IMR-90 (cell line): ENCODE measurements around the gene MED26. TPM values are rescaled to one million over a fixed set of nuclear protein-coding genes. Genes with fewer than 3 reads are reported as not detected.
A peak's percentile ranks its signal among the peaks of the same experiment; 100 is the strongest.

ENCODE experiments used
- ATAC-seq: fragments of 200-7000 bp; cut with Tn5 transposase; 2 replicates; pipeline ENCODE4 v1.9.1; 2020; ENCODE audit warnings: low read depth, mild to moderate bottlenecking, moderate library complexity
- BruUV-seq: library from RNA; stranded (reverse); fragments of 400-500 nt; replicated peaks from 2 replicates; lab custom pipeline; 2021; lab: Mats Ljungman, UMichigan
- CTCF ChIA-PET: fragments of 300-600 bp; formaldehyde crosslinking; extraction: SDS; loops from one replicate; lab custom pipeline; 2021; ENCODE audit warnings: antibody characterized with exemption; lab: Yijun Ruan, JAX
- POLR2A ChIA-PET: fragments of 300-600 bp; sonication (Branson Sonifier 250); formaldehyde crosslinking; loops from one replicate; lab custom pipeline; 2022; ENCODE audit warnings: antibody characterized with exemption; ENCODE audit not compliant: unreplicated experiment; lab: Charles Lee
- DNase-seq: peaks from one replicate; pipeline ENCODE4 v3.0.0; 2013
- H2AFZ ChIP-seq: replicated peaks from 2 replicates; pipeline ENCODE3; 2013; ENCODE audit warnings: low read length, mild to moderate bottlenecking; ENCODE audit not compliant: poor library complexity
- H2AK5ac ChIP-seq: 2 replicates; pipeline ENCODE4 v1.6.1; 2013; ENCODE audit warnings: low read depth, low read length, inconsistent platforms
- H2AK9ac ChIP-seq: replicated peaks from 2 replicates; pipeline ENCODE3; 2013; ENCODE audit warnings: mild to moderate bottlenecking, low read depth, low read length, moderate library complexity; ENCODE audit not compliant: poor library complexity
- H2BK120ac ChIP-seq: 2 replicates; pipeline ENCODE4 v1.6.1; 2013; ENCODE audit warnings: low read depth, low read length, inconsistent platforms
- H2BK15ac ChIP-seq: 3 replicates; pipeline ENCODE4 v1.6.1; 2013; ENCODE audit warnings: low read depth, low read length, inconsistent platforms
- H2BK20ac ChIP-seq: 2 replicates; pipeline ENCODE4 v1.6.1; 2013; ENCODE audit warnings: low read depth, mild to moderate bottlenecking, inconsistent platforms, low read length, moderate library complexity
- H2BK5ac ChIP-seq: 2 replicates; pipeline ENCODE4 v1.6.1; 2013; ENCODE audit warnings: mild to moderate bottlenecking, low read depth, low read length, inconsistent platforms; ENCODE audit not compliant: poor library complexity, severe bottlenecking
- H3K14ac ChIP-seq: replicated peaks from 2 replicates; pipeline ENCODE4 v1.6.1; 2013; ENCODE audit warnings: low read depth, low read length, inconsistent platforms
- H3K18ac ChIP-seq: 2 replicates; pipeline ENCODE4 v1.6.1; 2013; ENCODE audit warnings: low read depth, low read length, control low read depth
- H3K23ac ChIP-seq: 2 replicates; pipeline ENCODE4 v1.6.1; 2013; ENCODE audit warnings: low read depth, low read length, inconsistent platforms
- H3K27ac ChIP-seq: 2 replicates; pipeline ENCODE4 v1.5.1; 2013; ENCODE audit warnings: mild to moderate bottlenecking, control low read depth, low read length; ENCODE audit not compliant: insufficient read depth
- H3K27me3 ChIP-seq: 2 replicates; pipeline ENCODE4 v1.6.1; 2013; ENCODE audit warnings: low read length; ENCODE audit not compliant: control insufficient read depth, insufficient read depth
- H3K36me3 ChIP-seq: 2 replicates; pipeline ENCODE4 v1.6.1; 2013; ENCODE audit warnings: low read length, mixed read lengths; ENCODE audit not compliant: control insufficient read depth, insufficient read depth
- H3K4ac ChIP-seq: 2 replicates; pipeline ENCODE4 v1.6.1; 2013; ENCODE audit warnings: low read depth, low read length, inconsistent platforms
- H3K4me1 ChIP-seq: 2 replicates; pipeline ENCODE4 v1.6.1; 2013; ENCODE audit warnings: low read length, mixed read lengths; ENCODE audit not compliant: control insufficient read depth, insufficient read depth
- H3K4me2 ChIP-seq: 2 replicates; pipeline ENCODE4 v1.6.1; 2013; ENCODE audit warnings: low read depth, mild to moderate bottlenecking, control low read depth, low read length, moderate library complexity
- H3K4me3 ChIP-seq: 2 replicates; pipeline ENCODE4 v1.5.1; 2013; ENCODE audit warnings: low read depth, mild to moderate bottlenecking, control low read depth, low read length, moderate library complexity; ENCODE audit not compliant: insufficient read depth
- H3K56ac ChIP-seq: 2 replicates; pipeline ENCODE4 v1.6.1; 2013; ENCODE audit warnings: low read length, inconsistent platforms; ENCODE audit not compliant: insufficient read depth; ENCODE audit errors: extremely low read depth
- H3K79me1 ChIP-seq, 2 experiments: 2 replicates each; pipeline ENCODE4 v1.6.1; 2013; ENCODE audit warnings: low read length in 2 of 2, inconsistent platforms in 1 of 2, low read depth in 1 of 2
- H3K9ac ChIP-seq: 2 replicates; pipeline ENCODE4 v1.6.1; 2013; ENCODE audit warnings: low read depth, low read length, control low read depth
- H3K9me1 ChIP-seq: 2 replicates; pipeline ENCODE4 v1.6.1; 2013; ENCODE audit warnings: low read length, inconsistent platforms; ENCODE audit not compliant: insufficient read depth
- H3K9me3 ChIP-seq: 2 replicates; pipeline ENCODE4 v1.6.1; 2013; ENCODE audit warnings: low read length; ENCODE audit not compliant: control insufficient read depth, insufficient read depth
- H4K20me1 ChIP-seq: 2 replicates; pipeline ENCODE4 v1.6.1; 2013; ENCODE audit warnings: low read length, inconsistent platforms; ENCODE audit not compliant: insufficient read depth
- H4K5ac ChIP-seq: 2 replicates; pipeline ENCODE4 v1.6.1; 2013; ENCODE audit warnings: mild to moderate bottlenecking, low read depth, low read length, control low read depth
- H4K8ac ChIP-seq, 2 experiments: 2 replicates each; pipeline ENCODE4 v1.6.1; 2013; ENCODE audit warnings: low read depth in 2 of 2, low read length in 2 of 2, control low read depth in 1 of 2, inconsistent platforms in 1 of 2
- H4K91ac ChIP-seq: 2 replicates; pipeline ENCODE4 v1.6.1; 2013; ENCODE audit warnings: low read depth, low read length, inconsistent platforms; ENCODE audit not compliant: insufficient read depth
- BHLHE40 ChIP-seq: fragments of 150-350 bp; IDR thresholded peaks from 2 replicates; pipeline ENCODE4 v1.6.1; 2016; ENCODE audit warnings: mild to moderate bottlenecking, low read depth, low read length
- CHD1 ChIP-seq: IDR thresholded peaks from 2 replicates; pipeline ENCODE4 v1.6.1; 2012; ENCODE audit warnings: low read depth, low read length, improper control_type of control experiment
- ELK1 ChIP-seq: fragments of 150-350 bp; IDR thresholded peaks from 2 replicates; pipeline ENCODE4 v1.6.1; 2016; ENCODE audit warnings: low read depth, mild to moderate bottlenecking, low read length, moderate library complexity, borderline replicate concordance
- MAZ ChIP-seq: IDR thresholded peaks from 2 replicates; pipeline ENCODE4 v1.6.1; 2012; ENCODE audit warnings: low read depth, mild to moderate bottlenecking, low read length, improper control_type of control experiment, moderate library complexity, borderline replicate concordance
- MXI1 ChIP-seq: IDR thresholded peaks from 2 replicates; pipeline ENCODE4 v1.6.1; 2012; ENCODE audit warnings: low read depth, mild to moderate bottlenecking, low read length, moderate library complexity, borderline replicate concordance
- RAD21 ChIP-seq: IDR thresholded peaks from 2 replicates; pipeline ENCODE4 v1.6.1; 2012; ENCODE audit warnings: low read length, improper control_type of control experiment
- RCOR1 ChIP-seq: IDR thresholded peaks from 2 replicates; pipeline ENCODE4 v1.6.1; 2012; ENCODE audit warnings: mild to moderate bottlenecking, low read length, improper control_type of control experiment; ENCODE audit not compliant: insufficient replicate concordance
- dilution Hi-C: fragments of 300-500 bp; cut with HindIII; formaldehyde crosslinking; loops from one replicate; pipeline ENCODE4 v1.14.3; 2018; ENCODE audit warnings: low sequenced_read_pairs; ENCODE audit not compliant: unreplicated experiment
- in situ Hi-C: fragments of 300-500 bp; cut with MboI; formaldehyde crosslinking; loops from 3 replicates; pipeline ENCODE4 v1.14.3; 2019; ENCODE audit warnings: low sequenced_read_pairs, inconsistent platforms, mixed read lengths
- intact Hi-C: fragments of 100-400 bp; cut with micrococcal nuclease; formaldehyde crosslinking; loops from 2 replicates; pipeline ENCODE4 v1.10.0; 2022
- polyA plus RNA-seq, 3 experiments: library from polyadenylated mRNA; depleted of rRNA; stranded (reverse); fragments of >200 nt; gene quantifications; 2 replicates each; pipeline ENCODE4 v1.2.3, GENCODE V29; 2012; ENCODE audit warnings: low replicate concordance in 1 of 3
- total RNA-seq: library from RNA; depleted of rRNA; stranded (reverse); fragments of >200 nt; gene quantifications from 2 replicates; pipeline ENCODE4 v1.2.3, GENCODE V29; 2012

Gene MED26
- total and polyA plus RNA-seq, 2 of the 4 experiments (the other 2 are of a cell fraction): 2.0 to 4.0 TPM

- Histone ChIP-seq H2AK9ac (no peak overlapping the region), H3K79me1 (peaks cover 26 to 67% of the 10 kb centered on the region in 2 experiments), H3K9me3 (no peaks in the 10 kb centered on the region), H4K91ac (no peak overlapping the region), H4K8ac (no peak overlapping the region), H3K36me3 (peaks cover 47% of the 10 kb centered on the region), H2AK5ac (no peak overlapping the region), H3K4me2 (no peak overlapping the region), H3K23ac (no peak overlapping the region), H2BK15ac (no peak overlapping the region), H3K9ac (no peak overlapping the region), H3K27me3 (no peaks in the 10 kb centered on the region), H3K4ac (no peak overlapping the region), H2BK5ac (no peak overlapping the region), H3K14ac (no peak overlapping the region), H3K4me1 (no peaks in the 10 kb centered on the region), H2BK20ac (no peak overlapping the region), H4K20me1 (peaks cover 27% of the 10 kb centered on the region), H4K5ac (no peak overlapping the region), H2AFZ (no peak overlapping the region), H3K56ac (no peak overlapping the region), H3K4me3 (no peak overlapping the region), H3K9me1 (peaks cover 3% of the 10 kb centered on the region), H3K18ac (no peak overlapping the region), H2BK120ac (no peak overlapping the region), H3K27ac (no peak overlapping the region)
- DNase-seq (peak; percentile 27), ATAC-seq (peak; percentile 67)
- dilution Hi-C loops (no loop called here), intact Hi-C loops (no loop called here), in situ Hi-C loops (no loop called here)
- POLR2A ChIA-PET: no interaction called here
- TF ChIP-seq RAD21 (no peak), ELK1 (no peak), MXI1 (no peak), BHLHE40 (no peak), RCOR1 (no peak), MAZ (no peak), CHD1 (no peak)
- no TSS peak for BruUV-seq
- CTCF ChIA-PET: no interaction called here
These were observed 9.5 kb upstream of the MED26 start for GRCh38 chr19:16637535-16637934.
